ENCODE data around the gene KLK4.
A peak's percentile ranks its signal among the peaks of the same experiment; 100 is the strongest.
"Not testable (repeated sequence)": the region's sequence is repeated elsewhere in the genome, so short reads cannot be mapped to it uniquely, and the experiment has no call there.

Gene KLK4

DNA sequence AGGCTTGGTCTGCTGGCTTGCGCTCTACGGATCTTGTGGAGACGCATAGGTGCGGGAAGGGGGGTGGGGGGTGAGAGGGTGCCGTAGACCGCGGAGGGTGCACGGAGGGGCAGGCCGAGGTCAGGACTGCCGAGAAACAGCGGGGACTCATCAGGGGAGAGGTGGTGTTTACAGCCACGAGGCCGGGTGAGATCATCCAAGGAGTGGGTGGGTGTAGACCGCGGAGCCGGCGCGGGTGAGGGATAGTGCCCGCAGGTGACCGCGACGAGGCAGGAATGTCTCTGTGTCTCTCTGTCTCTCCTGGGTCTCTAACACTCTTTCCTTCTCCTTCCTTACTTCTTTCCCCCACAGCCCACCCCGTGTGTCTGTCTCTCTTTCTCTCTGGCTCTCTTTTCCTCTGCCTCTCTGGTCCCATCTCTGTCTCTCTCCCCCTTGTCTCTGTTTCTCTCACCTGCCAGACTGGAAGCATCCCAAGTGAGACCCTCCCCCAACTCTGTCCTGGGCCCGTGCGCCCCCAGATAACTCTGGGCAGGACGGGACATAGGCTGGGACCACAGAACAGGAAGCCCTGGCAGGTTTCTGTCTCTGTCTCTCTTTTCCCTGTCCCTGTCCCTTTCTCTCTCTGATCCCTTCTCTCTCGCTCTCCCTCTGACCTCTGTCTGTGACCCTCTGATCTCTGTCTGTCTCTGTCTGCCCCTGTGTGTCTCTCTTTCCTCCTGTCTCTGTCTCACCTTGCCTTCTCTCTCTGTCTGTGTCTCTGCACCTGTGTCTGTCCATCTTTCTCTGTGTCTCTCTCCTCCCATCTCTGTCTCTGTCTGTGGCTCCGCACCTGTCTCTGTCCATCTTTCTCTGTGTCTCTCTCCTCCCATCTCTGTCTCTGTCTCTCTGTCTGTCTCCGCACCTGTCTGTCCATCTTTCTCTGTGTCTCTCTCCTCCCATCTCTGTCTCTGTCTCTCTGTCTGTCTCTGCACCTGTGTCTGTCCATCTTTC lies 1.8 kb upstream of the KLK4 start:
- DNase-seq, result no peak

DNA sequence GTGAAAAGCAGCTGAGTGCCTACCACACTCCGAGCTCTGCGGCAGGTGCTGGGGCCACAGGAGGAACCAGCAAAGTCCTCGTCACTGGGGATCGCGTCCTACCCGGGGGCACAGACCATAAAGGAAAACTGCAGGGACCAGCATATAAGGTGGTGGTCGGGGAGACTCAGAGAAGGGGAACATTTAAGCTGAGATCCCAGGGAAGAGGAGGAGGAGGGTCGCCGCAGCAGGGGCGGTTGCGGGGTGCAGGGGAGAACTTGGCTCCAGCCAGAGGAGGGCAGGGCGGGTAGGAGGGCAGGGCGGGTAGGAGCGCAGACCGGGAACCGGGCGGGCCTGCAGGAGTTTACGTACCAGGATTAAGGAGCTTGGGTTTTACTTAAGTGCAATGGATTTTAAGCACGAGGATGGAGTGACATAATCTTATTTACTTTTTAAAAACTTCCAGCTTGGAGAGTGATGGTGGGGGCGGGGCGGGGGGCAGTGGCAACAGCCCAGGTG lies 956 bp upstream of the KLK4 start:
- DNase-seq, result no peak

DNA sequence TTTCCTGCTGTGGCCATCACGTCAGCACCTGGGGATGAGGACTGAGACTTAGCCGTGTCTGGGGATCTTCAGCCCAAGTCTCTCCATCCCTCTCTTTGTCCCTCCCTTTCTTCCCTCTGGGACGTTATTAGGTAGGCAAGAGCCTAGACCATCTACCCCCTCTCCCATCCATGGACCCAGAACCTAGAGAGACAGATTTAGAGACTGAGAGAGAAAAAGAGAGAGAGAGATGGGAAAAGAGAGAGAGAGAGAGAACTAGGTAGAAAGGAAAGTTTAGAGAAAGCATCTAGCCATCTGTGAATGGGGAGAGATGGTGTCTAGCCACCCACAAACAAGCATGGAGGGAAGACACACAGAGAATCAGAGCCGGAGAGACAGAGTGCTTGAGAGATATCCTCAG lies 473 bp downstream of the KLK4 start:
- no peak for DNase-seq

DNA sequence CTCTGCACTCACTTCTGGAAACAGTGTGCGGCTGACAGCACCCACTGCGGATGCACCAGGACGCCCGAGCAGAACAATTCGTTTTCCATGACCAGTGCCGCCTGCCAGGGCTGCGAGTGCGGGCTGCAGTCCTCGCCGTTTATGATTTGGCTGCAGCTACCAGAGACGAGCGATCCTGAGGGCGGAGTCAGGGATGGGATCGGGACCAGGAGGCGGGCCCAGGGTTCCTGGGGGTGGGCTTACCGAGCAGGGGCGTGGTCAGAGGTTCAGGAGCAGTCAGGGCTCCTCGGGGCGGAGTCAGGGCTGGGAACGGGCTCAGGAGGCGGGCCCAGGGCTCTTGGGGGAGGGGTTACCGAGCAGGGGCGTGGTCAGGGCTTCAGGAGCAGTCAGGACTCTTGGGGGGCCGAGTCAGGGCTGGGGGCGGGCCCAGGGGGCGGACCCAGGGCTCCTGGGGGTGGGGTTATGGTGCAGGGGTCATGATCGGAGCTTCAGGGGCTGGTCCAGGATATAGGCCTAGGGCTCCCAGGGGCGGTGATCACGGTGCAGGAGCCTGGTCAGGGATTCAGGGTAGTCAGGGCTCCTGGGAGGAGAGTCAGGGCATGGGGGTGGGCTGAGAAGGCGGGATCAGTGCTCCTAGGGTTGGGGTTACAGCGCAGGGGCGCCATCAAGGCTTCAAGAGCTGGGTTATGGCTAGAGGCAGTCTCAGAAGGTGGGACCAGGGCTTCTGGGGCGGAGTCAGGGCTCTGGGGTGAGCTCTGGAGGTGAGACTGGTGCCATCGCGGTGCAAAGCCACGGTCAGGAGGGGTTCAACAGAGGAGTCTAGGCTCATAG lies 1.7 kb downstream of the KLK4 start:
- DNase-seq, result no peak

DNA sequence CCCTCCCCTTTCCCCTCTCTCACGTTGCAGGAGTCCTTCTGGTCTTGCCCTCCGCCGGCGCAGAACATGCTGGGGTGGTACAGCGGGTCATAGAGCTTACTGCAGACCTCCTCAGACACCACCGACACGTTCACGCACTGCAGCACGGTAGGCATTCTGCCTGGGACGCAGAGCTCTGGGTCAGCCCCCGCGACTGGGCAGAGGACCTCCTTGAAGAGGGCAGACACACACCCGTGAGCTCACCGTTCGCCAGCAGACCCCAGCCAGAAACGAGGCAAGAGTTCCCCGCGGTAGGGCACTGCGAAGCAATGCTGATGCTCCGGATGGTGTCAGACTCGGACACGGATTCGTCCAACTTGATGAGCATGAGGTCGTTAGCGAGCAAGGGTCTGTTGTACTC lies 2.9 kb downstream of the KLK4 start:
- DNase-seq, result no peak

DNA sequence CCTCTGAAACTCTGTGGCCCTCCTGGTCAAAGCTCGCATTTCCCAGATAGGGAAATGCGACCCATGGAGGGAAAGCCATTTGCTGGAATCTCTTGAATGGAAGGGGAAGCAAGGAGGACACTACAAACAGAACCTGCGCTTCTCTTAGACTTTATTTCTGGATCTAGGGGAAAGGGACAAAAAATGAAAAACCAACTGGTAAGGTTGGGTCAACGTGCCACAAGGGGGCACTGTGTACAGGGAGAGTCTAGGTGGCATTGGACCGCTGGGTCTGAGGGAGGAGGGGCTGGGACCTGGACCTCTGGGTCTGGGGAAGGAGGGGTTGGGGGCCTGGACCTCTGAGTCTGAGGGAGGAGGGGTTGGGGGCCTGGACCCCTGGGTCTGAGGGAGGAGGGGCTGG lies 5.0 kb downstream of the KLK4 start:
- DNase-seq, result no peak

DNA sequence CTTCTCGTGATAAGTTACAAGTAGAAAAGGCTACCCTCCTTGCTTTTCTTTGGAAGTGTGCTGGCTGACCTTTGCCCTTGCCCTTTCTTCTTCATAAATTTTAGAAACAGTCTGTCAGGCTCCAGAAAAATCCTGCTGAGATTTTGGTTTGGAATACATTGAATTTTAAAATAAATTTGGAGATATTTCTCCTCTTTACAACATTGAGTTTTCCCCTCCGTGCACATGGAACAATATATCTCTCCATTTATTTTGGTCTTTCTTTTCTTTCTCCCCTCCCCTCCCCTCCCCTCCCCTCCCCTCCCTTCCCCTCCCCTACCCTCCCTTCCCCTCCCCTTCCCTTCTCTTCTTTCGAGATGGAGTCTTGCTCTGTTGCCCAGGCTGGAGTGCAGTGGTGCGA lies 8.6 kb downstream of the KLK4 start:
- DNase-seq, result no peak

DNA sequence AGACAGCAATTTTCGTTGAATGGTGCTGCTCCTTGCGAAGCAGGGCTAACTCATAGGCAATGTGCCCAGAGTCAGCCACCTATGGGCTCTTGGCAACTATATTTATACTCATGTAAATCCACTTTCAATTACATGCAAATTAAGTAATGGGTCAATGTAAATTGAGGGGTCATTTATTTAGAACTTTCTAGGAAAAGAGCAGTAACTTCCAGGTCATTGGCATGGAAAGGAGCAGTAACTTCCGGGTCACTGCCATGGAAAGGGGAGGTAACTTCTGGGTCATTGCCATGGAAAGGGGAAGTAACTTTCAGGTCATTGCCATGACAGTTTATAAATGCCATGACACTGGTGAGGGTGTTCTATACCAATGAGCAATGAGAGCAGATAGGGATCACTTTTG lies 11.6 kb downstream of the KLK4 start:
- DNase-seq, result peak; percentile 28

DNA sequence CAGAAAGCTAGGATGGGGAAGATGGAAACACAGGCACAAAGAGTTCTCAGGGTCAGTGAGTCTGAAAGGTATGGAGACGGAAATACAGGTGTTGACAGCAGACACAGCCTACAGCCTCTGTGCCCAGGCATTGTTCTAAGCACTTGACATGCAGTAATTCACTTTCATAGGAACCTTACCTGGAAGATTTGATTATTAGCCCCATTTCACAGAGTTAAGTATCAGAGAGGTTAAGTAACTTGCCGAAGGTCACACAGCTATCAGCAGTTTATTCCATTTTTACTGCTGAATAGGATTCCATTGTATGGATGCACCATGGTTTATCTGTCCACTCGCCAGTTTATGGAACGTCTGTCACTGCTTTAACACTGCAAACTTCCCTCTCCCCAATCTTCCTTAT lies 13.2 kb downstream of the KLK4 start:
- DNase-seq, result no peak

DNA sequence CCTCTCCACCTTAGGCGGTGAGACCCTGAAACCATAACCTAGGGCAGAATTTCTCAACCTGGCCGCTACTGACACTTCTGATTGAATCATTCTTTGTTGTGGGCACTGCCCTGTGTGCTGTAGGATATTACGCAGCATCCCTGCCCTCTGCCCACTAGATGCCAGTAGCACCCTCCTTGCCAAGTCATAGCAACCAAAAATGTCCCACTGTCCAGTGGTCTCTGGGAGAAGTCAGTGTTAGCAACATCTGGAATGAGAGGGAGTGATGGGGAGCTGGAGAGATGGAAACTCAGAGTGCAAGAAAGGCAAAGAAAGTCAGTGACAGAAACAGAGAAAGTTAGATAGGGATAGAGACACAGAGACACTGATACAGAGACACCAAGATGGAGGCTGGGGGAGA lies 13.6 kb downstream of the KLK4 start:
- no peak for DNase-seq

DNA sequence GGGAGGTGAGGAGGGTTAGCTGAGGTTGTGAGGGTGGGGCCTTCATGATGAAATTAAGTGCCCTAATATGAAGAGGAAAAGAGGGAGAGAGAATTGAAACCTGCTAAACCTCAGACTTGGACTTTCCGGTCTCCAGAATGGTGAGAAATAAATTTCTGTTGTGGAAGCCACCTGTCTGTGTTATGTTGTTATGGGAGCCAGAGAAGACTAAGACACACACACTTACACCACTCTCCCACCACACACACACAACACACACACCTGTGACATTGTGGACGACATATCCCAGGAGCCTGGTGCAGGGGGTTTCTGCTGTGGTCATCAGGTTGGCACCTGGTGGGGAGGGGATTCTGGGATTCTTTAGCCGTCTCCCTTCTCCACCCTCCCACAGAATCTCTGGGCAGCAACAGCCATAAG lies 14.0 kb downstream of the KLK4 start:
- DNase-seq, result no peak

DNA sequence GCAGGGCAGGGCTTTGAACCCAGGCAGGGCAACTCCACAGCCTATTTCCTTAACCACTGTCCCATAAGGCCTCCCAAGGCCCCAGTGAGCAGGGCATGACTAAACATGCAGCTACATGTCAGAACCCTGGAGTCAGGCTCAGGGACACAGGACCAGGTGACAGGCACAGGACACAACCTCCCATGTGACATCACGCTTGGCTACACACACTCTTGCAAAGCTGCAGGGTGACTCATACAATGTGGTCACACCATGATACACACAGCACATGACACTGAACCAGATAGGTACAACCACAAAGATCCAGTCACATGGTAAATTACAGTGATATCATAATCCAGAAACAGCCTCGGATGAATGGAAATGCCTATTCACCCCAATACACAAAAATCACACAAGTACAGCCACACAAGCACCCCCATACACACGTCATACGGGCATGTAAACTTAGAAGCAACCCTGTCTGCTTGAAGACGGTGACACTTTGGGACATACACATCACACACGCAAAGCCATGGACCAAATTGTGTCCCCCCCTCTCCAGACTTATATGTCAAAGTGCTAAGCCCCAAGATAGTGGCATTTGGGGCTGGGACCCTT lies 14.5 kb downstream of the KLK4 start:
- DNase-seq, result peak; percentile 4

DNA sequence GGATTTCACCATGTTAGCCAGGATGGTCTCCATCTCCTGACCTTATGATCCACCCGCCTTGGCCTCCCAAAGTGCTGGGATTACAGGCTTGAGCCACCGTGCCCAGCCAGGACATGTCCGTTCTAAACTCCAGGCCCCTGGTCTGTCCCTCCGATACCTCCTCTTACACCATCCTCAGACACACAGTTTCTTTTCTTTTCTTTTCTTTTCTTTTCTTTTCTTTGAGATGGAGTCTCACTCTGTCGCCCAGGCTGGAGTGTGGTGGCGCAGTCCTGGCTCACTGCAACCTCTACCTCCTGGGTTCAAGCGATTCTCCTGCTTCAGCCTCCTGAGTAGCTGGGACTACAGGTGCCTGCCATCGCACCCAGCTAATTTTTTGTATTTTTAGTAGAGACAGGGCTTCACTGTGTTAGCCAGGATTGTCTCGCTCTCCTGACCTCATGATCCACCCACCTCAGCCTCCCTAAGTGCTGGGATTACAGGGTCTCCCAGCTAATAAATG lies 15.1 kb downstream of the KLK4 start:
- not testable (repeated sequence) for DNase-seq

DNA sequence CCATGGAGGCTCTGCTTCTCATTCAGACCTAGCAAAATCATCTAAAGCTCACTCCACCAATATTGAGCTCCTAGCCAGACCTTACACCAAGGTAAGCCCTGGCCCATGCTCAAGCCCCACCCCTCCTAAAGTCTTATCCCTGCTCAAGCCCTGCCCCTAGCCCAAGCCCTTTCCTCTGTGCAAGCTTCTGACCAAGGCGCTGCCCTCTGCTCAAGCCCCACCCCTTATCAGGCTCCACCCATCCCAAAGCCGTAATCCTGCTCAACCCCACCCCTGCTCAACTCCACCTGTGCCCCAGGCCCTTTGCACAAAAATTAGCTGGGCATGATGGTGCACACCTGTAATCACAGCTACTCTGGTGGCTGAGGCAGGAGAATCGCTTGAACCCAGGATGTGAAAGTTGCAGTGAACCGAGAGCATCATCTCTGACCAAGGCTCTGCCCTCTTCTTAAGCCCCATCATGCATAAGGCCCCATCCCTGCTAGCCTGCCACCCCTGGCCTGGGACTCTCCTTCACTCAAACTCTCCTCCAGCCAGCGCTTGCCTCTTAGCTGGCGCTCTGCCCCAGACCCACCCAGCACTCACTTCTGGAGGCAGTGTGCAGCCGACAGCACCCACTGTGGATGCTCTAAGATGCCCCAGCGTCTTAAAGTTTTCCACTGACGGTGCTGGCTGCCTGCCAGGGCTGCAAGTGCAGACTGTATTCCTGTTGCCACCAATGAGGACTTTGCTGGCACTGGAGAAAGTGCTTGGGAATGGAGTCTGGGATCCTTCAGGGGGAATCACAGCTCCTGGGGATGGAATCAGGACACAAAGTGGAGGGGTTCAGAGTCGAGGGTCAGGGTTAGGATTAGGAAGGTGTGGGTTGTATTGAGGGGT lies 16.5 kb downstream of the KLK4 start:
- no peak for DNase-seq

DNA sequence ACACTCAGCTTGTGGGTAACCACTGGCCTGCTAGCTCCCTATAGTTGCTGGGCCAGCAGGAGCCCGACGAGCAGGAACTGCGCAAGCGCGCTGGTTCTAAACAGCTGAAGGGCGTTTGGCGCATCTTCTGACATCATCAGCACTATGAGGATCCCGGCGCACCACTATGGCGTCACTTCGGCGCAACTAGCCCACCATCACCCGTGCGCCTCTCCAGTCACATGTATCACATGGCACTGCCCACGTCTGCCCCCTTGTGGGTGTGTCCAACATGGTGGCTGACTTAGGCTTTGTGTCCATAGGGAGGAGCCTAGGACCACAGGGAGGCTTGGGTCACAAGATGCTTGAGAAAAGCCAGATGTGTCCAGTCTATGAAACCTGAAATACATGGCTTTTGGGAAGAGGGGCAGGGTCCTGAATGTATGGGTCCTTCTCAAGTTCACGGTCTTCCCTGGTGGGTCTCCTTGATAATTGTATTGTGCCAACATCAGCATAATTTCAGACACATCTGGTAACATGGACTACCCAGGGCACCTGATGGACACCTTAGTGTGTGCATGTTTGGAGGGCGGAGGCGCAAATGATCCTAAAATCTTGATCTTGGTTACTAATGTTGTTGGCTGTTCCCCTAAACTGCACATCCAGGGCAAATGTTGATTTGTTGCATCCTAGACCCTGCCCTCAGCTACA lies 18.0 kb downstream of the KLK4 start:
- no peak for DNase-seq

DNA sequence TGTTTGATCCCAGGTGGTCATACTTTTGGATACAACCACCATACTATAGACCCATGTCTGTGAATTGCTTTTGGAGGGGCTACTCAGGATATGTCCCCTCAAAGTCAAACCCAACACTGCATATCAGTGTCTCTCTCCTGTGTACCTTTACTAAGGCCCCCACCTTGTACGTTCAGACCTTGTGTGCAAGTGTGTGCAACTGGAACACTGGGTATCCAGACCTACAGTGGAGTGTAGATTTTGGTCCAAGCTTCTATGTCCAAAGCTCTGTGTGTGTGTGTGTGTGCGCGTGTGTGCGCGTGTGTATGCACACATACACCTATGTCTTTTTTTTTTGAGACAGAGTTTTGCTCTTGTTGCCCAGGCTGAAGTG lies 20.0 kb downstream of the KLK4 start:
- no peak for DNase-seq

DNA sequence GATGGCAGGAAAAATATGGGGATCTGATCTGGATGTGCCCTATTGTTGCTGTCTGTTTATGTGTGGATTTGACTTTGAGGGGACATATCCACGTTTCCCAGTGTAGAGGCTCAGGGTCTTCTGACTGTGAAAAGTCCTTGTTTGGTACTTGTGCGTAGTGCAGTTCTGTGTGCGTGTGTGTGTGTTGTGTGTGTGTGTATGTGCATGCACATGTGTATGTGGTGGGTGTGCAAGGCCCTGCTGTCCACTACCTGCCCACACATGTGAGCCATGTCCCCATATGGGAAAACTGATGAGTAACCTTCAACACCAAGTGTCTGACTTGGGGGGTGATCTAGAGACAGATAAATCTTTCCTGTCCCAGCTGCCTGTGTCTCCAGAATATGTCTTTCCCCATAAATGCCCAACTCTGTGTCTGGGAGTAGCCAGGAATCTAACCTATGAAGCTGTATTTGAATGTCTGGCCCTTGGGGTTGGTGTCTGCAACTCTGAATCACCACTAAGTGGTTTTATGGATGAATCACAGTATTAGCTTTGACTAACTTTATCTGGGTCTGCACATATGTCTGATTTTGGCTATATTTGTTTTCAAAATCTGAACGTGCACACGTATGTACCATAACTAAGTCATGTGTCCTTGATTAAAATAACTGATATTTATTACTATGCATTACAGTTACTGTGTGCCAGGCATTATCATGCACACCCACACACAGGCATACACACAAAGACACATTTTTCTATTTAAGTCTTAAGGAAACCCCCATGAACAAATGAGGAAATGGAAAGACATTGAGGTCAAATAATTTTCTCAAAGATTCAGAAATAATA lies 20.6 kb downstream of the KLK4 start:
- no peak for DNase-seq

DNA sequence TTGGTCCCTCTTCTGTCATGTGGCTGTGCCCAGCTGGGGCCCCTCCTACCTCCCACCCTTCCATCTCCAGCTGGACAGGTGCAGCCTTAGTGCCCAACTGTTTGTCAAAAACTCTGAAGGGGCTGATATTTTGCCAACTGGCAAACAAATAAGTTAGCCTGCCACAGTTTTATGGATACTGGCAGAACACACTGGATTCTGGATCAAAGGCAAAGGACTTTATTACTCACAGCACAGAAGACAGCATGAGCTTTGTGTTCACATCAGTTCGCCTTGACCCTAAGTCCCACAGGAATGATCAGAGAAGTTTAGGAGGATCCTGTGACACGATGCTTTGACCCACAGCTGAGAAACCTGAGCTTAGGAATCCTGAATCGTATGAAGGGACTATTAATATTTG lies 21.6 kb downstream of the KLK4 start:
- no peak for DNase-seq

DNA sequence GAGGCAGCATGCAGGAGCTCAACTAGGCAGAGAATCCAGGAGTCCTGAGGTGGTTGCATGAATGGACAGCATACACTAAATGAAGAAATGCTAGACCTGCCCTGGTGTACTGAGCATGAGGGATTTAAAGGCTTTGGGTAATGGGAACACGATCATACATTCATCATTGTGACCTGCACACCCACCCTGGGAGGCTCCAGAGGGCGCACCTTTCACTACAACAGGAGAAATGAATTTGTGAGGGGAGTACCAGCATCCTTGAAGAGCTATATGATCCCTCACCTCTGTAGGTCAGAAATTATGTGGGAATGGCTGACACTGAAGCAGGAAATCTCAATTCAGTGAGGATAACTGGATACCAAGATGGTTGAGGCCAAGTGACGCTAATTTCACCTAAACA lies 29.0 kb downstream of the KLK4 start:
- no peak for DNase-seq

DNA sequence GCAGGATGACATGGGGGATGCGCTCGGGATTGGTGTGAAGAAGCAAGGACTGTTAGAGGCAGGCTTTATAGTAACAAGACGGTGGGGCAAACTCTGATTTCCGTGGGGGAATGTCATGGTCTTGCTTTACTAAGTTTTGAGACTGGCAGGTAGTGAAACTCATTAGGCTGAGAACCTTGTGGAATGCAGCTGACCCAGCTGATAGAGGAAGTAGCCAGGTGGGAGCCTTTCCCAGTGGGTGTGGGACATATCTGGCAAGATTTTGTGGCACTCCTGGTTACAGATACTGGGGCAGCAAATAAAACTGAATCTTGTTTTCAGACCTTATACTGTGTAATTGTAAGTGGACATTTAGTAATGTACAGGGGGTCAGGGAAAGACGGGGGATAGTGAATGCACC lies 31.0 kb downstream of the KLK4 start:
- no peak for DNase-seq

DNA sequence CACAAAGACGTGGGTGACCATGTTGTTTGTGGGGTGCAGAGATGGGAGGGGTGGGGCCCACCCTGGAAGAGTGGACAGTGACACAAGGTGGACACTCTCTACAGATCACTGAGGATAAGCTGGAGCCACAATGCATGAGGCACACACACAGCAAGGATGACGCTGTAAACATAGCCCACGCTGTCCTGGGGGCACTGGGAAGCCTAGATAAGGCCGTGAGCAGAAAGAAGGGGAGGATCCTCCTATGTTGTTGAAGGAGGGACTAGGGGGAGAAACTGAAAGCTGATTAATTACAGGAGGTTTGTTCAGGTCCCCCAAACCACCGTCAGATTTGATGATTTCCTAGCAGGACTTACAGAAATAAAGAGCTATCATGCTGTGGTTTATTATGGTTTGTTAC lies 32.3 kb downstream of the KLK4 start:
- DNase-seq, result no peak
